Stimulated activated CD8-positive, alpha-beta memory T cell treated with anti-CD3 and anti-CD28 coated beads, Interleukin-4, amount 100 ng/mL, for 48 hours (primary cell): ENCODE data around the gene SHISAL1.

ENCODE experiments used
- DNase-seq: peaks from one replicate; pipeline ENCODE4 v3.0.0-alpha.2; 2020

SHISAL1 gene

DNA sequence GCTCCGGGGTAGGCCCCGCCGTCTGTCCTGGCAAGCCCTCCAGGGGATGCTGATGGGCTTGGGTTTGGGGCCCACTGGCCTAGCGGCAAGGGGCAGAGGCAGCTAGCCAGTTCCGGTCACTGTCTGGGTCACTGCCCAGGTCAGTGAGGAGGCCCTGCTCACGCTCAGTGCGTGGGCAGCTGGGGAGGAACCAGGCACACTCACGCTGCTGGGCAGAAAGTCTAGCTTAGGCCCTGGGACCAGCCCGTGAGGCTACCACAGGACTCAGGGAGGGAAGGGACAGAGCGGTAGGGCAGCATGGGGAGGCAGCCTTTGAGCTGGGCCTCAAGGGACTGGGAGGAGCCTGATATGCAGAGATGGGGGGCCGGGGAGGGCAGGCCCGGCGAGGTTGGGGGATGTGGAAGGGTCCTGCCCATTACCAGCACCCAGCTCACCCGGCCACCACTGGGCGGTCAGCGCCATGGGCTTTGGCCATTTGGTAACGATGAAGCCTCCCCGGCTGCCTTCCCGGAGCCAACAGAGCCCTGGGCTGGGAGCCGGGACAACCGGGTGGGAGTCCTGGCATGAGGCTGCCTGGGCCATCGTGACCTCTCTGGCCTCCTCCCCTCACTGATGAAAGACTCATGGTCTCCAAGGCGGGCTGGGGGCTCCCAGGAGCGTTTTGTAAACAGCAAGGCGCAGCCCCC, 14.2 kb downstream of the SHISAL1 start:
- DNase-seq = no peak

DNA sequence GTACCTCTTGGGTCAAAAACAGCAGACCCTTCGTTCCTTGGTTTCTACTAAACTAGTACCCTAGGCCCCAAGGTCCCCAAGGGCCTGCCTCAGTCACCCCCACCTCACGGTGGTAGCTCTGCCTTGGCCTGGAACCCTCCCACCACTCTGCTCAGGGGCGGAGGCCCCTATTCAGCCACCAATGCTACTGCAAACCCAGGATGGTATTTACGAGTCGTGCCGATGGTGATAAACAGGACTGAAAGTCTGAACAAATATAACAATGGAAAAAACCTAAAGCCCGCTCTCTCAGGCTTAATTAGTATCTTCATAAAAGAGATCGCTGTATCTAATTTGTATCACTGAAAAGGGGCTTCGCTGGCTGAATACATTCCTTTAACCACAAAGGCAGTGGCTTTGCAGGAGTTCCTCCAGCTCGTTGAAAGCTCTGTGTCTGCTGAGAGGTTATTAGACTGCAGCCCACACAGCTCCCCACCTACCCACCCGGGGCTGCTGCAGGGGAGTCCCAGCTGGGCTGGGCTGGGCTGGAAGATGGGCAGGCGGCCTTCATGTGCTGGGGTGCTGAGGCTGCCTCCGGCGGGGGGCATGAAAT, 15.2 kb downstream of the SHISAL1 start:
- no peak for DNase-seq

DNA sequence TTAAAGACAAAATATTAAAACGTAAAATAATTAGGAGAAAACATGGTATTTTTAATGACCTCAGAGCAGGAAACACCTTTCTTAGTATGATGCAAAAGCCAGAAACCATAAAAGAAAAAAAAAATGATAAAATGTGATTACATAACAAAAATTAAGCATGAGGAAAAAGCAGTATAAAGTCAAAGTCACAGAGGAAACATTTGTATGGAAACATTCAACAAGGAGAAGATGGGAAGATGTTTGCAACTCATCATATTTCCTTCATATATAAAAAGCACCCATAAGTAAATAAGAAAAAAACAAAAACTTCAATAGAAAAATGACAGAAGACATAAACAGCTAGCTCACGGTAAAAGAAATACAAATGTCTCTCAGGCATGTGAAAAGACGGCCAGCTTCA, 17.3 kb downstream of the SHISAL1 start:
- DNase-seq = no peak

DNA sequence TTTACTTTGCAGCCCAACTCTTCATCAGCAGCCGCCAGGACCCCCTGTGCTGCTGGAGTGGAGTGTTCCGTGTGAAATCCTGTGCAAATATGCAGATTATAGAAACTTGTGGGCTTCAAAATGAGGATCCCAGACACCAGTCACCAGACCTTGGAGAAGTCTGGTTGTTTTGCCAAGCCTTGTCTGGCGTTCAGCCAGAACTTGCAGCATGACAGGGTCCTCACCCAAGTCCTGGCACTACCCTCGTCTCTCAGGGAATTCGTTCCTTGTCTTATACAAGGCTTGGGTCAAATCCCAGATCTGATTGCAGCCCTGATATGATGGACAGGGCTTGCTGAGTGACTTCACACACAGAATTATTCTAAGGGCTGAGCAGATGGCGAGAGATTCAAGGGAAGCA, 18.9 kb downstream of the SHISAL1 start:
- no peak for DNase-seq

DNA sequence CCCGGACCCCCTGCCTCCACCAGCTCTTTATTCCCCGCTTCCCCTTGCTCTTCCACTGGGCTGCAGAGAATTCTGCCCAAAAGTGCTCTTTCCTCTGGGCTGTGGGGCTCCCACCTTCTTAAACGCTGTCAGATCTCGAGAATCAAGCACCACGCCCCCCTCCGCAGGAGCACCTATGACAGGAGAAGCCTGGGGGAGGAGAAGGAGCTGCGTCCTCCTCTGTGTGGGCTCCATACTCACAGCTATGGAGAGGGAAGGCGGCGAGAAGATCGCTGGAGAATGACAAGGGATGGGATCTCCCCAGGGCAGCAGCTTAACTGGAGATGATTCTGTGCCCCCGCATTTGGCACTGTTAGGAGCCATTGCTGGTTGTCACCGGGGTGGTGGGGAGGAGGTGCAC, 19.7 kb downstream of the SHISAL1 start:
- no peak for DNase-seq

DNA sequence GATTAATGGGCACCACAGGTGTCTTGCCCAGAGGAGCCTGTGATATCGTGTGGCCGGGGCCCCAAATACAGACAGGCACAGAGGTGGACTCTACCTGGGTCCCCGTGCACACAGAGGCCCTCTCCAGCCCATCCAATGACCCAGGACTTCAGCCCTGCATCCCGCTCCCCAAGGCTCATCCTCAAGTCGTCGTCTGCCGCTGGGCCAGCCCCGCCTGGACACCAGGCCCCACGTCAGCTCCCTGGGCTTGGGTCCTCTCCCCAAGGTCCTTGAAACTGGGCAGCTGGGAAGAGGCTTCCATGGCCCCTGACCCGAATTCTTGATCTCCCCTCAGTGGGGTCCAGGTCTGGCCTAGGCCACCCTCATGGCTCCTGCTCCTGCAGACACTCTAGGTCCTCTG, 20.2 kb downstream of the SHISAL1 start:
- no peak for DNase-seq

DNA sequence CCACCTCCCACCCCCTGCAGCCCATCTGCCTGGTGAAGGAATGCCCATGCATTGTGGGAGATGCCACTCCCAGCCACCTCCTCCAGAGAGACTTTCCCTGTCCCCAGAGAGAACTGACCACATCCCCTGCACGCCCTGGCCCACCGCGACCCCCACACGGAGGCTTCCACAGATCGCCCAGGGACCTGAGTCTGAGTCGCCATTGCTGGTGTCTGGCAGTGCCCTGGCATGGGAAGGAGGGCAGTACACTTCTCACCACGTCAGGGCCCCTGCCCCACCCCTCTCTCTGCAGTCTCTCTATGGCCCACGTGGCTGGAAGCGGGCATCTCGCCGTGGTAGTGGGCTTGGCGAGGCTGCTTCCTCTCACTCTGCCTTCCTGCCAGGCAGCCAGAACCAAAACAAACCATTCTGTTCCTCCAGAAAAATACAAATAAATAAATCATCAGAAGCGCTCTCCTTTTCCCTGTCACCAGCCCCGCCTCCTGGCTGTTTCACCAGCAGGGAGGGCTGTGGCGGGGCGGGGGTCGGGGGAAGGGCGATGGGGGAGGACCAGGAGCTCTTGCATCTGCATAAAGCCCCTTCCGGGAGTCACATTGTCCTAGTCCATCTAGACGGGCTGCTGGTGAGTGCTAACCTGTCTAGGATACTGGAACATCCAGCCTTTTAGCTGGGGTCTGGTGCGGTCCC, 20.9 kb downstream of the SHISAL1 start:
- DNase-seq = no peak

DNA sequence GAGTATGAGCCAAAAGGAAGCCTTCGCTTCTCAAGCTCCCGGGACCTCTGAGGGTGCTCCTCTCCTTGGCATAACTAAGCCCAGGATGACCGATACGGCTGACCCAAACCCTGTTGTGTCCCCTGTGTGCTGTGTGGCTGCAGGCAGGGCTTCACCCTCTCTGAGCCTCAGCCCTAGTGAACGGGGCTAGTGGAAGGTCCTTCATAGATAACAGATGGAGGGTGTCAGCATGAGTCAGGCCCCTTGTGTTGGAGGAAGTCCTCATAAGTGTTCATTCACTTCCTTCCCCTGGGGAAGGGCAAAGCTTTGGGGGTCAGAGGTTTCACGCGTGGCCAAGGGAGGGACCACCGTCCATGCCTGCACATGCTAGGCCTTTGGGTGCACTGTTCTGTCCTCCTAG, 21.5 kb downstream of the SHISAL1 start:
- no peak for DNase-seq

DNA sequence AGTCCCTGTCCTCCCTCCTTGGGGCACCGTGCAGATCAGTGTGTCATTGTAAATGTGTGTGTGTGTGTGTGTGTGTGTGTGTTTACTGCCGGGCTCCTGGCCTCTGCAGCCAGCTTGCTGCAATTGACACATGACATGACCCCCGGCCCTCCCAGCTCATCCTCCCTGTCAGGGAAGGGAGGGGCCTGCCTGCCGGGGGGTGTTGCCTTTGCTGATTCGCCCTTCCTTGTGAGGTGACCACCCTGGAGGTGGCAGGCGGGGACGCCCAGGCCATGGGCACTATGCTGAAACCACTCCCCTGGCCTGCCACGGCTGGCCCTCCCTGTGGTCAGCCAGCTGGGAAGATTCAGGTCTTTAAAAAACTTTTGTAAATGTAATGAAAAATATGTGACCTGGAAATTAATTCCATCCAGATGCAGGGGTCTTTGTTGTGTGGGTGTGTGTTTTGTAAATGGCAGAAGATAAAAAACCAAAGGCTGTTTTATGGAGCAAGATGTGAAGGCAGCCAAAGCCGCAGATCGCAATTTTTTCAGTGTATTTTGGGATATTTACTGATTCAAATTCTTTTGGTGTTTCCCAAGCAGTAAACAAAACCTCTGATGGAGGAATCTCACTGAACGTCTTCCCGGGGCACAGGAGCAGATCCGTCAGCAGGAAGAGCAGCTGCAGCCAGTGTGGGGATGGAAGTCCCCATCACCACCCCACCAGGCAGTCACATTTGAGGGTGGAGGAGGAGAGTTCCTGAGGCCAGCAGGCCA, 23.2 kb downstream of the SHISAL1 start:
- DNase-seq = no peak

DNA sequence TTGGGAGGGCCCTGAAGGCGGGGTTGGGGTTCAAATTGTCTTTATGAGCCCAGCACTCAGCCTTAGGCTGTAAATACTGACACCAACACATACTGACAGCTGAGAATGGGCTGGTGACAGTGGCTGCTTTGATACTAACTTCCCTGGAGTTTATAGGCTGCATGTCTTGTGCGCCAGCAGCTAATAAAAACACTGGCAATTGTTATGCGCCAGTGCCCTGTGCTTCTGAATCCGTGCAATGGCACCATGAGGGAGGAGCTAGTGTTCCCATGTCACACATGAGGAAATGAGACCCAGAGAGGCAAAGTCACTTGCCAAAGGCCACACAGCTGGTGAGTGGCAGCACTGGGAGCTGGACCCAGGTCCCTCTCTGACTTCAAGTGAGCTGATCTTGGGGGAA, 23.8 kb downstream of the SHISAL1 start:
- DNase-seq = no peak

DNA sequence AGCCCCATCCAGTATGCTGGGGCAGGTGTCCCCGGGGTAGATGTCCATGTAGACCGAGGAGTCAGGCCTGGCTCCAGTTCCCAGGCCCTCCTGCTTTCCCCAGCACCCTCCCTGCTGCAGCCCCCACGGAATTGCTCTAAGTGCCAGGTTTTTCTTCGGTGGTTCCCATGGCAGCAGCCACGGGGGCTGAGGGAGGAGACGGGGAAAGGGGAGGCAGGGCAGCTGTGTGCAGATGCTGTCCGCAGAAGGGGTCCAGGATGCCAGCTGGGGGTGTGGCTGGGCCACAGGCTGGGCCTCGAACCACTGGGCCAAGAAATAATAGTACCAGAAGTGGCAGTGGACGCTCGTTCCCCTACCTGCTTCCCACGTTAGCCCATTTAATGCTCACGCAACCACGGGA, 25.0 kb downstream of the SHISAL1 start:
- DNase-seq = no peak

DNA sequence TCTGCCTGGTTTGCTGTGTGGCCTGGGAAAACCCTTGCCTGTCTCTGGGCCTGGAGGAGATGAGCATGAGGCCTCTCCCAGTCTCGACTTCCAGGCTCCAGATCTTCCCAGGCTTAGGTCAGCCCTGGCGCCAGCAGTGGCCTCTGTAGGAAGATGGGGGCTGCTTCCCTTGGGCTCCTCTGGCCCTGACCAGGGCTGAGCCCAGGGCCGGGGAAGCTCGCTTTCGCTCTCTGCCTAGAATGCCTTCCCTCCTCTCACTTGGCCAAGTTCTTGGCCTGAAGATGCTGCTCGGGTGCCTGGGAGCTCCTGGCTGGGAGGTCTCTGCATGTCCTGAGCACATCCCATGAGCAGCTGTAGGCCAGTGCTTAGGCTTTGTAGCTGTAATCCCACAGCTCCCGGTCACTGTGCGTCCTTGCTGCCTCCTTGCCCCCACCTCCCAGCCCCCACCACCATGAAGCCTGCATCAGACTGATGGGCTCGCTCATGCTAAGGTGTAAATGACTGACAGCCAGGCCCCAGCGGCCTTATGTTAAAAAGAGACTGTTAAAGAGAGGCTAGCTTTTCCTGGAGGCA, 25.5 kb downstream of the SHISAL1 start:
- no peak for DNase-seq

DNA sequence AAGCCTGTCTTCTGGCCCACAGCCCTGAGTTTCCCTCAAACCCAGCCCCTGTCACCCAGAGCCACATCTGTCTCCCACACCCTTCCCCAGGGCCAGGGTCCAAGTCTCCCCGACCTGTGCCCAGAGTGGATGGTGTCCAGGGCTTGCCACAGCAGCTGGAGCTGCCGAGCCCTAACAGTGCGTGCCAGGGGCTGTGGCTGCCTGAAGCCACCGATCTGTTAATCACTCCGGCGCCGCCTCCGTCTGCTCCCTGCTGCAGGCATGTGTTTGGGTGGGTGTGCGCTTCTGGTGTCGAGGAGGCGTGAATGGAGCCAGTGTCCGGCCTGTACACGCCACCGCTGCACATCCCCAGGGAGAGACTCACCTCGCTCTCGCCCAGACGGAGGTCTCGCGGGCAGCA, 26.1 kb downstream of the SHISAL1 start:
- no peak for DNase-seq

DNA sequence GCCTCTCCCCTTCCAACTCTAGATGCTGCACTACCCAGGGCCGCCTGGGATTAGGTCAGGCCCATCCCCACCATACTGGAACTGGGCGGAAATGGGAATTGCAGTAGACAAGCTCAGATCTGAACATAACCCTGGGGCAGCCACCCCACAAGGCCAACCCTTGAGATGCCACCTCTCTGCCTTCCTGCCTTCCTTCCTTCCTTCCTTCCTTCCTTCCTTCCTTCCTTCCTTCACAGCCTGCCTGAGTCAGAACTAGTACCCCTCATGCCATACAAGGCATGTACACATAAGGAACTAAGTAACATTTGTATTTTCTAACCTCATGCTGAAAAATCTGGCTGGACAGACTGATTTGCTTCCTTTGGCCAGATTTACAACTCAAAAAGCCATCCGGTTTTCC, 28.0 kb downstream of the SHISAL1 start:
- DNase-seq = no peak

DNA sequence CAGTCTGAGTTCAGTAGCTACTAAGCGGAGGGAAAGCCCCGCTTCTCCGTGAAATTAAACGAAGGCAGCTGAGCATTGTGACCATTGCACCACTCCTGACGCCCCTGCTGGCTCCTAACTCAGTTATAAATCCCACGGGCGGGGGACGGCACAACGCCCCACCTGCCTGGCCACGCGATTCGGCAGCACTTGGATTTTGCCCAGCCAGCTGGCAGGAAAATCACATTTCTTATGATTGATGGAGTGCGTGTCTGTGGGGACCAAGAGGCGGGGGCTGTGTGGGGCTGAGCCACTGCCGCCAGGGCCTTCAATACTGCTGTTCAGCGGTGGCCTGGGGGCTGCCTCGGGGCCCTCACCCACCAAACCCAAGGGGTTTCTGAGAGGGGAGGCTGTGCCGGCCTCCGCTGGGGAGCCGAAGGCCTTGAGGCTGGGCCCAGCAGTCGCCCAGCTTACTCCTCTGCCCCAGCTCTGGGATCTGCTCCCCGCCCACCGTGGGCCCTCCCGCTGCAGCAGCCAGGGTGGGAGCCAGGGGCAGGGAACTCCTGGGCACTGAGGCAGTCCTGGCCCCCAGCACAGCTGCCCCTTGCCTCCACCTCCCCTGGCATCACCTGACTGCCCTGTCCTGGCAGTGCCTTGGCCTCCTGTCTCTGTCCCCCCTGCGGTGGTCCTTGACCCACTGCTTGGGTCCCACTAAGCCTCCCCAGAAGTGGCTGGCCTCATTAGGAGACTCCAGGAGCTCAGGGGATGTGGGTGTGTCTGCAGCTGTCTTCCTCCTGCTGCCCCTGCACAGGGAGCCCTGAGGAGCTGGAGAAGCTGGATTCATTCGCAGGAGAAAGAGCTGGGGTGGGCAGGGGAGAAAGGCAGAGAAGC, 30.7 kb downstream of the SHISAL1 start:
- no peak for DNase-seq

DNA sequence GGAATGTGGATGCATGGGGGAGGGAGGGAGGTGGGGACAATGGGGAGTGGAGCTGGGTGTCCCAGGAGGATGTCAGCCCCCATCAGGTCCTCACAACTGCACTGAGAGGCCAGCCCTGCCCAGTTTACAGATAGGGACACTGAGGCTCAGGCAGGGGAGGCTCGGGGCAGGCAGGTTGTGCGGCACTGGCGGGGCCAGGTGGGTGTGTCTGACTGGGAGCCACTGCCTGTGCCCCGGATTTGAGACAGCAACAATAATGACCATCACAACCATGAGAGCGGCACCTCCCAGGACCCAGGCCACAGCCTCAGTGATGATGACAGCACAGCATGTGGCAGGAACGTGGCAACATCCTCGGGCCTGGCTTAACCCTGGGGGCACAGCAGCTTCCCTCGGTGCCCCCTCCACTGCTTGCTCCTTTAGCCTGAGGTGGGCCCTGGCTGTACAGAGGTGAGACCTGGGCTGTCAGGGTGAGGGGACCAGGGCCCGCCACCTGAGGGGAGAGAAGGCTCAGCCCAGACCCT, 32.0 kb downstream of the SHISAL1 start:
- no peak for DNase-seq

DNA sequence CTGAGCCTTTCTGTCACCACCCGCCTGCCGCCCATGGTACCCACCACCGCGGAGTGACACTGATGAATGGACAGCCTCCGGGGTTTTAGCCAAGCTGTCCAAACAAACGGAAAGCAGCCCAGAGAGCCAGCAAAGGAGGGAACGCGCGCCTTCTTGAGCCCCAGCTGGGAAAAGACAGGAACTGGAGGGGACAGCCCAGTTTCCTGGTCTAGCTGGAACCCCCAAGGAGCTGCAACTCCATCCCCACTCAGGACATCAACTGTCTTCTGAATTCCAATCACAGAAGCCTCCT, 33.7 kb downstream of the SHISAL1 start:
- no peak for DNase-seq

DNA sequence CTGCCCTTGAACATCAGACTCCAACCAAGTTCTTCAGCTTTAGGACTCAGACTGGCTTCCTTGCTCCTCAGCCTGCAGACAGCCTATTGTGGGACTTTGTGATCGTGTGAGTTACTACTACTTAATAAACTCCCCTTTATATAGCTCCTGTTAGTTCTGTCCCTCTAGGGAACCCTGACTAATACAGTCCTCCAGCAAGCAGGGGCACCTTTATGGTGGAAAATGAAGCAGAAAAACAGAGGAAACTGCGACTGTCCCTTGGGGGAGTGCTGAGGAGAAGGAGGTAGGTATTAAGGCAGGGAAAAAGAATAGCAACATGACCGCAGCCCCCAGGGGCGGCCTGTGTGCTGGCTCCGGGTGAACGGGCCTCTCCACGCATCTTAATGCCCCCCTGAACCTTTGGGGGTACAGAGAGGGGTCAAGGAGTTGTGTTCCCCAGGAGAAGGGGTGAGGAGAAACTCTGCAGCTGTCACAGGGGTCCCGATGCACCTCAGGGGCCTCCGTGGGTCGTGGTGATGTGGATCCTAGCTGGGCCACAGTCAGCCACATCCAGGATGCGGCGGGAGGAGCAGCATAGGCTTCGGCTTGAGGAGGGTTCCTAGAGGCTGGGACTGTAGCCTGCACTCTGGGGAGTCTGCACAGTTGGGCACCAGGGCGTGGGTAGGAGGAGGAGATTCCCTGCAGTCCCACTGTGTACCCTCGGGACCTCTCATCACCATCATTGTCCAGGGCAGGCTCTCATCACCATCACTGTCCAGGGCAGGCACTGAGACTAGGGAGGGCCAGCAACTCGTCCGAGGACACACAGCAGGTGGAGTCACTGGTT, 34.3 kb downstream of the SHISAL1 start:
- no peak for DNase-seq

DNA sequence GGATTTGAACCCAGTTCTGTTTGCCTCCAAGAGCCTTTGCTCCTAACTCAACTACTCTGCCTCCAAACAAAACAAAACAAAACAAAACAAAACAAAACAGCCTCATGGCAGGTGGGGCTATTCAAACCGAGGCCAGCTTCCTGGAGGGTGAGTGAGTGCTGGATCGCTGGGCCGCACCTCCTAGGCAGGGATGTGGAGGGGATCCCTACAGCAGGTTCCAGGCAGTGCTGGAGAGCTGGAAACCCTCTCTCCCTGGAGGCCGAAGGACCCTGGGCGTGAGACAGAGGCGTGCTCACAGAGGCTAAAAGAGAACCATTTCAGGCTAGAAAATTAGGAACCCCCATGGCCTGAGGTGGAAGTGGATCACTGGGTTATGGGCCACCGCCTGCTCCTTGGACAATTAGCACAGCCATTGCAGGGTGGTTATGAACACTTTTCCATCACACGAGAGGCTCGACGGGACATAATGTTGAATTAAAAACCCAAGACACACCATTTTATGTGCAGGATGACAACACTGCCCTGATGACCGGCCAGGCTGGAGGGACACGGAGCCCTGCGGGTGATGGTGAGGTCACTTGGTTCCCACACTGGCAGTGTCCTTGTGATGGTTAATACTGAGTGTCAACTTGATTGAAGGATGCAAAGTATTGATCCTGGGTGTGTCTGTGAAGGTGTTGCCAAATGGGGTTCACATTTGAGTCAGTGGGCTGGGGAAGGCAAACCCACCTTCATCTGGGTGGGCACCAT, 35.2 kb downstream of the SHISAL1 start:
- no peak for DNase-seq

DNA sequence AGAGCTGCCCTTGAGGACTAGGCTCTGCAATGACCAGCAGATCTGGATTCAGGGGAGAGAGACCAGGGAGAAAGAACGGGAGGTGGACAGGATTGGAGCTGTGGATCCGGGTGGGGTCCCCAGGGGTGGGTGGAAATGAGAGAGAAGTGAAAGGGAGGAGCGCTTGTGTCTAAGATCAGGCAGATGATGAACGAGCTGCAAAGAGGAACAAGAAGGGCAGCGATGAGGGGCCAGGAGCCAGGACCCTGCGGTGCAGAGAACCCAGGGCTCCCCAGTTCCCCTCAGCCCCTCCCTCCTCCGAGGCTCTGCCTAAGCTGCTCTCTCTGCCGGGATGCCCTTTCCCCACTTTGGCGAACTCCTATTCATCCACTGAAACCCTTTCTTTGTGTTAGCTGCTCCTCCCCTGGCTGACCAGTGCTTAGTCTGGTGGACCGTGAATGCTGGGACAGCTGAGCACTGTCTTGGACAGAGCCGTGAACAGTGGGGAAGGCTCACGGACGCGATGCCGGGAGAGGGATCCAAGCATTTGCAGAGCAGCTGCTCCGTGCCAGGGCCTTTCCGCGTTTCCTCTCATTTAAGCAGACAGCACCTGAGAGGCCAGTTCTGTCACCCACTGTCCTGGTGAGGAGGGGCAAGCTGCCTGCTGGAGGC, 35.9 kb downstream of the SHISAL1 start:
- no peak for DNase-seq
